Measurements from ENCODE around the gene KRTAP10-2.

DNA sequence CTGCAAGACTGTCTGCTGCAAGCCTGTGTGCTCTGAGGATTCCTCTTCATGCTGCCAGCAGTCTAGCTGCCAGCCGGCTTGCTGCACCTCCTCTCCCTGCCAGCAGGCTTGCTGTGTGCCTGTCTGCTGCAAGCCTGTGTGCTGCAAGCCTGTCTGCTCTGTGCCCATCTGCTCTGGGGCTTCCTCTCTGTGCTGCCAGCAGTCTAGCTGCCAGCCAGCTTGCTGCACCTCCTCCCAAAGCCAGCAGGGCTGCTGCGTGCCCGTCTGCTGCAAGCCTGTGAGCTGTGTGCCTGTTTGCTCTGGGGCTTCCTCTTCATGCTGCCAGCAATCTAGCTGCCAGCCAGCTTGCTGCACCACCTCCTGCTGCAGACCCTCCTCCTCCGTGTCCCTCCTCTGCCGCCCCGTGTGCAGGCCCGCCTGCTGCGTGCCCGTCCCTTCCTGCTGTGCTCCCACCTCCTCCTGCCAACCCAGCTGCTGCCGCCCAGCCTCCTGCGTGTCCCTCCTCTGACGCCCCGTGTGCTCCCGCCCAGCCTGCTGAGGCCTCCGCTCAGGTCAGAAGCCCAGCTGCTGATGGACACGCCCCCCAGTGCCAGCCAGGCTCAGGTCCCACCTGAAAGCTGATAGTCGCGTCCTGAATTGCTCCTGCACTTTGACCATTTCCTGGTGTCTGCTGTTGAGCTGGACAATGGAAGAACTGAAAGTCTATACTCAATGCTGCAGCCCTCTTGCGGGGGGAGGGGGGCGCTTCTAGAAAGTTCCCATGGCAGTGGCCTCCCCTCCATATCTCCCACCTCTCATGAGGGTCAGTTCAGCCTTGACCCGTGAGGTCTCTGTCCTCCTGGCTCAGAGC is 23.4 kb upstream of the KRTAP10-2 start:
- TF ChIP-seq, protein P1, sequence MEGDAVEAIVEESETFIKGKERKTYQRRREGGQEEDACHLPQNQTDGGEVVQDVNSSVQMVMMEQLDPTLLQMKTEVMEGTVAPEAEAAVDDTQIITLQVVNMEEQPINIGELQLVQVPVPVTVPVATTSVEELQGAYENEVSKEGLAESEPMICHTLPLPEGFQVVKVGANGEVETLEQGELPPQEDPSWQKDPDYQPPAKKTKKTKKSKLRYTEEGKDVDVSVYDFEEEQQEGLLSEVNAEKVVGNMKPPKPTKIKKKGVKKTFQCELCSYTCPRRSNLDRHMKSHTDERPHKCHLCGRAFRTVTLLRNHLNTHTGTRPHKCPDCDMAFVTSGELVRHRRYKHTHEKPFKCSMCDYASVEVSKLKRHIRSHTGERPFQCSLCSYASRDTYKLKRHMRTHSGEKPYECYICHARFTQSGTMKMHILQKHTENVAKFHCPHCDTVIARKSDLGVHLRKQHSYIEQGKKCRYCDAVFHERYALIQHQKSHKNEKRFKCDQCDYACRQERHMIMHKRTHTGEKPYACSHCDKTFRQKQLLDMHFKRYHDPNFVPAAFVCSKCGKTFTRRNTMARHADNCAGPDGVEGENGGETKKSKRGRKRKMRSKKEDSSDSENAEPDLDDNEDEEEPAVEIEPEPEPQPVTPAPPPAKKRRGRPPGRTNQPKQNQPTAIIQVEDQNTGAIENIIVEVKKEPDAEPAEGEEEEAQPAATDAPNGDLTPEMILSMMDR (IDR thresholded peaks at IDR 0.05): no peak
- no peak for TF ChIP-seq POLR2A (IDR thresholded peaks at IDR 0.05)
